ENCODE data around the gene PALLD.

DNA sequence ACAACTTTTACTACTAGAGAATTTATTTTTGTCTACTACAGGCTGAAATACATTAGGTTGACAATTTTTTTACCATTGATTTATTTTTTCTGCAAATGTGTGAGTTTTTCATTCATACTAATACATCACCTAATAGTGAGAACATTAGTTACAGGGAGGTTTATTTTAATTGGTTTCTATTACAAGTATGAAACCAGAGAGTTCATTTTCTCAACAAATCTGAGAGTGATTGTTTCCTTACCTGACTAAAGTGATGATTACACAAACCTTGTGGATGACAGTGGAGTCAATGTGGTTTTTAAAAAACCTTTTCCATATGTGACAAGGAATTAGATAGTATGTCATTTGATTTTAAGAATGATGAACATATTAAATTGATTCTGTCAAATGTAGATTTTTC, 227.4 kb downstream of the PALLD start:
- TF ChIP-seq CTCF (optimal IDR thresholded peaks at IDR 0.05 in 1 of 3, IDR thresholded peaks at IDR 0.05 in 1 of 3, conservative IDR thresholded peaks at IDR 0.05 in 1 of 3; ENCODE audit: extremely low read depth in 1 of 3, insufficient read depth in 2 of 3, low read length in 3 of 3) (no peak), EZH2 (IDR thresholded peaks at IDR 0.05; ENCODE audit: low read length) (no peak)

All from keratinocyte (primary cell).